Subcutaneous abdominal adipose tissue (tissue), 5 donors: ENCODE results near the gene IFITM10.

Experiments
- H3K27ac ChIP-seq: one replicate; pipeline ENCODE4 v1.7.0; 2013; ENCODE audit warnings: low read depth, mild to moderate bottlenecking, inconsistent platforms, low read length, moderate library complexity
- H3K27me3 ChIP-seq, 5 donors: one replicate each; pipeline ENCODE4 v1.7.0; 2013; ENCODE audit warnings: low read length in 5 of 5, inconsistent platforms in 1 of 5; ENCODE audit not compliant: control insufficient read depth in 5 of 5, insufficient read depth in 4 of 5
- H3K36me3 ChIP-seq, 5 donors: one replicate each; pipeline ENCODE4 v1.7.0; 2013; ENCODE audit warnings: low read length in 5 of 5; ENCODE audit not compliant: control insufficient read depth in 5 of 5, insufficient read depth in 5 of 5
- H3K4me1 ChIP-seq, 5 donors: one replicate each; pipeline ENCODE4 v1.7.0; 2013; ENCODE audit warnings: low read length in 5 of 5, mild to moderate bottlenecking in 3 of 5, moderate library complexity in 1 of 5; ENCODE audit not compliant: control insufficient read depth in 5 of 5, insufficient read depth in 5 of 5
- H3K4me3 ChIP-seq, 5 donors: one replicate each; pipeline ENCODE4 v1.7.0; 2013; ENCODE audit warnings: low read length in 5 of 5, low read depth in 1 of 5
- H3K9ac ChIP-seq, 5 donors: one replicate each; pipeline ENCODE4 v1.7.0; 2013; ENCODE audit warnings: low read length in 5 of 5, mild to moderate bottlenecking in 4 of 5, moderate library complexity in 3 of 5
- H3K9me3 ChIP-seq, 5 donors: one replicate each; pipeline ENCODE4 v1.7.0; 2013; ENCODE audit warnings: low read length in 5 of 5; ENCODE audit not compliant: control insufficient read depth in 5 of 5
- donor health status: healthy.
- donor health status: healthy.
- donor health status: healthy.
- donor health status: healthy.
- donor health status: healthy.

The IFITM10 gene

DNA sequence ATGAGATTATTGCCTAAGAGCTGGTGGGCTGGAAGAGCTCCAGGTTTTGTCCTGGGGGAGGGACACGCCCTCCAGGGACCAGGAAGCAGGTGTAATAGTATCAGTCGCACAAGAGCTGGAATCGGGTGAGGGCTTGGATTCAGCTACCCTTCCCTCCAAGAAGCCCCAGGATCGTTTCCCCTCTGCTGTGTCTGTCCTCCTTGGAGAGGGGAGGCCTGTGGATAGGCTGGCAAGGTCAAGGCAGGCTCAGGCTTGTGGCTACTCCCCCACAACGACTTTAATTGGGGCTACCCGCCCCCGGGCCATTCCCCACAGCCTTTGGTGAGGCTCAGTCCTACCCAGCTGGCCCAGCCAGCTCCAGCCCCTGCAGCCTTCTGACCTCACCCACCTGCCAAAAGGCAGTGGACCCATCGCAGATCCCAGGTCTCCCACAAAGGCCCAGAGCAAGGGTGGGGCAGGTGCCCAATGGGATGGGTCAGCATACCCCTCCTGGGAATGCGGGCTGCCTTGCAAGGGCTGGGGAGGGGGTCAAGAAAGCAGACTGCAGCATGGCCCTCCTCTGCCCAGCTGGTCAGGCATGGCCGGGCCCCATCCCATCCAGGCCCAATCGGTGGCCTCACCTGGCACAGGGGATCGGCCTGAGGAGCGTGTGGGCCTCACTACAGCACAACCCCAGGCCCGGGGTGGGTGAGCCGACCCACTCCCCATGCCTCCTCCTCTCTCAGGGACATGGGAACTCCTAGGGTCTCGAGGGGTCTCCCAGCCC is 12.3 kb upstream of the IFITM10 start:
- Histone ChIP-seq H3K9me3 (no peaks in the 10 kb centered on the region), H3K9ac (peak overlapping the region; percentile 56 to 88 (median 87)), H3K27ac (peak overlapping the region; percentile 90), H3K36me3 (peaks cover 0 to 29% (median 18%) of the 10 kb centered on the region in 5 donors), H3K27me3 (no peaks in the 10 kb centered on the region), H3K4me3 (peak overlapping the region; percentile 67 to 78 (median 72)), H3K4me1 (peaks cover 8 to 67% (median 60%) of the 10 kb centered on the region in 5 donors)

DNA sequence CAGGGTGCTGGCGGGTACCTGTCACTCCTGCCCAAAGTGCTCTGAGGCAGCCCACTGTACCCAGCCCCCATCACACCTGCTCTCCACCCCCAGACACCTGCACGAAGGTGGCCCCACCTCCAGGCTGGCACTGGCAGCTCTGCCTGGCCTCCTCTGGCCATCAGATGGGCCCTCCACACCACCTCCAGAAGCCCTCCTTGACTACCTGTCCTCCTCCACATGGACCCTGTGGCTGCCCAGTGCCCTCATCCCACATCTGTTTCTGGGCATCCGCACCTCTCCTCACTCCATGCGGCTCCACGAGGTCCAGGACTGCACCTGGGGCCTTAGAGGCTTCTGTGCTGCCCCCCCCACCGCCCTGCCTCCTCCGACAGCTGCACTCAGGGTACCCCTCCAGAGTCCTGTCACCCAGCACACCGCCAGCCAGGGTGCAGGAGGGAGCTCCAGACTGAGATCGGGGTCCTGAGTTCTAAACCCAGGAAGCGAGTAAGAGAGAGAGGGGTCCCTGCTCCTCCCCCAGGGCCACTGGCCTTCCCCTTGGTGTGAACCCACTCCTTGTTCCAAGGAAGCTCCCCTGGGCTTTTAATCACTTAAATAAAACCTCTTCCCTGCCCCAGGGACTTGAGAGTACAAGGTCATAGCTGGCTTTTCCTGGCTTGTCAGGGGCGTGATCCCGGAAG is 11.6 kb upstream of the IFITM10 start:
- peaks cover 8 to 74% (median 66%) of the 10 kb centered on the region in 5 donors for H3K4me1 ChIP-seq

DNA sequence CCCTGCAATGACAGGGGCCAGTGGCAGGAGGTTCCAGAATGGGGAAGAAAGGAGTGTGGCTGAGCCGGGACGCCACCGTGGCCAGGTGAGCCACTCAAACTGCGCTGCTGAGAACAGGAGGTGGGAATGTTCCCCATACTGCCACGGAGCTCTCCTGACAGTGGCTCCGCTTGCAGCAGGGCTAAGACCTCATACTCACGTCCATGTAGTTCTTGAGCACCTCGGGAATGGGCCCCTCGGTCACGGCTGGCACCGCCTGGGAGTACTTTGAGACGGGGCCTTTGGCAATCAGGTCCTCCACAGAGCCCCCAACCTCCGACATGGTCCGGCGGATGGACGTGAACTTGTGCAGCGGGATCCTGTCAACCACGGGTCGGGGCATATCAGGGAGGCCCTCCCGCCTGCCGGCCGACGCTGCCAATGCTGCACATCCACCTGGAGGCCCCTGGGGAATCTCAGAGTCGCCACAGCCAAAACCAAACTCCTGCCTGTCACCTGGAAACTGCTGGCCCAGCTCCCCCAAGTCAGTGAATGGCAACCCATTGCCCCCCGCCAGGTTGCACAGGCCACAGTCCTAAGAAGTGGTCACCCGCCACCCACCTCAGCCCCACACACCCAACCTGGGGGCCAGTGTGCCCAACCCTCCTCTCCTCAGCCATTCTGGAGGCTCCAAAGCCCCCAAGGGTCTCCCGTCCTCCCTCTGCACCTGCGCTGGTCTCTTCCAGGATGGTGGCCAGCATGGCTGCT is 10.9 kb upstream of the IFITM10 start:
- Histone ChIP-seq H3K27ac (peak overlapping the region; percentile 90), H3K27me3 (no peaks in the 10 kb centered on the region), H3K4me3 (peak overlapping the region in 4 of 5 donors; percentile 67 to 78 (median 72)), H3K9ac (peak overlapping the region in 4 of 5 donors; percentile 78 to 88 (median 87)), H3K36me3 (peaks cover 0 to 43% (median 31%) of the 10 kb centered on the region in 5 donors), H3K4me1 (peaks cover 8 to 81% (median 73%) of the 10 kb centered on the region in 5 donors), H3K9me3 (no peaks in the 10 kb centered on the region)

More for the DNA sequence above, 11.6 kb upstream of the IFITM10 start:
- Histone ChIP-seq H3K4me3 (peak overlapping the region; percentile 67 to 78 (median 72)), H3K36me3 (peaks cover 0 to 36% (median 25%) of the 10 kb centered on the region in 5 donors), H3K27ac (peak overlapping the region; percentile 90), H3K9ac (peak overlapping the region; percentile 56 to 88 (median 87)), H3K27me3 (no peaks in the 10 kb centered on the region), H3K9me3 (no peaks in the 10 kb centered on the region)

DNA sequence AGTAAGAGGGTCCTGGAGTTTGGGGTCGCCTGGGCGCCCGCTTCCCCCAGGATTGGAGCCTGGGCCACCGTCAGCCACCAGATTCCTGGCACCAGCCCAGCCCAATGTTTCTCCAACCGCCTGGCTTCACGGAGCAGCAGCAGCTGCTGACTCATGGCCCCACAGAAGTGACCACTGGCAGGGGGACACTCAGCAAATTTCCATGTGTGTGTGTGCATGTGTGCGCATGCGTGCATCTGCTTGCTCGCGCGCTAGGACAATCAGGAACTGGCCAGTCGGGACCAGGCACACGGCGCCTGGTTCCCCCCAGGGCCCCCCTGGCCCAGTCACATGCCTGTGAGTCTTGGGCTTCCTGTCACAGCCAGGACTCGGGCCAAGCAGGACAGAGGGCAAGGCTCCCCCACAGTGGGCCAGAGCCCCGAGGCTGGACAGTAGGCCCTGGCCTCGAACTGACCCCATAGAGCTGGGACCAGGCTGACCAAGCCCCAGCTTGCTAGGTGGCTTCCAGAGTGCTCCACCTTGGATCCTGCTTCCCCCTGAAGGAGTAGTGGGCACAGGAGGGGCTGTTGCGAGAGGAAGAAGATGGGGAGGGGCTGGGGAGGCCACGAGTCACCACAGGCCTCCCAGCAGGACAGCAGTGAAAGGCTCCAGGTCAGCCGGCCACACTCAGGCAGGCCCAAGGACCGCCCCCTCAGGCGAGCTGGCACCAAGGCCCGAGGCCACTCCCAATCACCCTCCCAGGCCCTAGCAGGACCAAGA is 10.1 kb upstream of the IFITM10 start:
- Histone ChIP-seq H3K27me3 (no peaks in the 10 kb centered on the region), H3K36me3 (peaks cover 0 to 51% (median 39%) of the 10 kb centered on the region in 5 donors), H3K27ac (peak overlapping the region; percentile 90), H3K4me3 (peak overlapping the region in 4 of 5 donors; percentile 22 to 78 (median 51)), H3K9ac (peak overlapping the region in 4 of 5 donors; percentile 78 to 88 (median 87)), H3K4me1 (peaks cover 8 to 88% (median 80%) of the 10 kb centered on the region in 5 donors), H3K9me3 (no peaks in the 10 kb centered on the region)

DNA sequence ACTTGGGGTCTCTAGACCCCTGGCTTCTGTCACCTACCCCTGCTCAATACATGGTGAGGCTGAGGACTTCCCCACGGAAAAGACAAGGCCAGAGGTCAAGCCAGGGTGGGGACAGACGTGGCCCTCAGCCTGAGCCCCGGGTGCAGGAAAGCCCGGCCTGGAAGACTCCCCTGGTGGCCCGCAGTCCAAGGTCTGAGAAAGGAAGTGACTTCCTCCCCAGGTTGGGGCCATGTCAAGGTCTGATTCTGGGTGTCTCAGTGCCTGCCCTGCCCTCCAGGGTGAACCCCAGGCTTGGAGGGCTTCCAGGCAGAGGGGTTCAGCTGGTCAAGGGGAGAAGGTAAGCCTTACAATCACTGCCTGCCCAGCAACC is 9.4 kb upstream of the IFITM10 start:
- peak overlapping the region; percentile 90 for H3K27ac ChIP-seq
- peak overlapping the region; percentile 16 to 78 (median 21) for H3K4me3 ChIP-seq
- no peaks in the 10 kb centered on the region for H3K9me3 ChIP-seq
- H3K27me3 ChIP-seq = no peaks in the 10 kb centered on the region
- peak overlapping the region in 3 of 5 donors; percentile 63 to 87 (median 69) for H3K9ac ChIP-seq
- H3K4me1 ChIP-seq = peaks cover 10 to 95% (median 85%) of the 10 kb centered on the region in 5 donors
- peaks cover 0 to 58% (median 46%) of the 10 kb centered on the region in 5 donors for H3K36me3 ChIP-seq

DNA sequence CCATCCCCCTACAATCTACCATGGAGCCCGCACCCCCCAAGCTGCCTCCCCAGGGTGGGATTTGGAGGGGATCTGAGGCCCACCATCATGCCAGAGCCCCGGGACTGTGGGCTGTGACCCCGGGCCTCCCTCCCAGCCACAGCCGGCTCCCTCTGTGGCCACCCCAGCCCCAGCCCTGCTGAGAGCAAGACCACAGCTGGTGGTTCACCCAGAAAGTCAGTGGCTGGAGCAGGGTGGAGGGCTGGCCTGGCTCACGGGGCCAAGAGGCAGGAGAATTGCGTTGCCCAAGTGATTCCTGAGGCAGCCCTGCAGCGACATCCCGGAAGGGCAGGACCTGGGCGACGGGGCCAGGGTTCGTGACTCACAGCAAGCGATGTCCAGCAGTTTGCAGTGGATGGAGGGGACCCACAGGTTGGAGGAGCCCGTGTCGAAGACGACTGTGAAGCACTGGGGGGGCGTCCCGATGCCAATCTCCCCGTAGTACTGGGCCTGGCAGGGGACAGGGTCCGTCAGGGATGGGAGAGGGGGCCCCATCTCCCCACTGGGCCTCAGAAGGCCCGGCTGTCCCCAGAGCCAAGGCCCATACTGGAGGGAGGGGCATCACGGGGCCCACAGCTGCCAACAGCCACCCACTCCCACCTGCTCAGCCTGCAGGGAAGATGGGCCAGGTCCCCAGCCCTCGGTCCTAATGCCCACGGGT is 8.9 kb upstream of the IFITM10 start:
- peak overlapping the region; percentile 90 for H3K27ac ChIP-seq
- peak overlapping the region in 3 of 5 donors; percentile 63 to 87 (median 69) for H3K9ac ChIP-seq
- H3K36me3 ChIP-seq = peaks cover 0 to 63% (median 51%) of the 10 kb centered on the region in 5 donors

DNA sequence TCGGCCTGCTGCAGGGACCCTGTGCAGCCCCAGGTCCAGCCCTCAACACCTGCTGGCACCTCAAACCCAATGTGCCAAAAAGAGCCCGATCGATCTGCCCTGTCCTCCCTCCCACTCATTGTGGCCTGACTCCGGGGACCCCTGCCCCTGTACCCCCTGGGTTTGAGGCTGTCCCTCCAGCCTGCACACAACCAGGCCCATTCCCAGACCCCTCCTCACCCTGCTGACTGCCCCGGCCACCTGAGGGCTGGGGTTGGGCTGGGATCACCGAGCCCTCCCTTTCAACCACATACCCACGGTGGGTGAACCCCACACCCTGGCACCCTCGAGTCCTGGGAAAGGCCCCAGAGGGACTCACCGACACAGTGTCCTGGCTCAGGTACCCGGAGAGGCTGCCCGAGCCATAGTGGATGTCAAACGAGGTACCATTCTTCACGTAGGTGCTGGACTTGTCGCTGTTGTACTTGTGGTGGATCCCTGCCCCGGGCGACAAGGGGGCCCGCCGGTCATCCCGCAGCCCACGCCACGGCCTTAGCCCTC is 8.3 kb upstream of the IFITM10 start:
- H3K36me3 ChIP-seq = peaks cover 0 to 69% (median 57%) of the 10 kb centered on the region in 5 donors
- peak overlapping the region; percentile 90 for H3K27ac ChIP-seq
- H3K4me1 ChIP-seq = peaks cover 10 to 90% (median 80%) of the 10 kb centered on the region in 5 donors
- peak overlapping the region in 1 of 5 donors; percentile 87 for H3K9ac ChIP-seq
- no peaks in the 10 kb centered on the region for H3K27me3 ChIP-seq
- no peak overlapping the region for H3K4me3 ChIP-seq
- no peaks in the 10 kb centered on the region for H3K9me3 ChIP-seq

More for the DNA sequence above, 8.9 kb upstream of the IFITM10 start:
- H3K9me3 ChIP-seq = no peaks in the 10 kb centered on the region
- H3K4me3 ChIP-seq = peak overlapping the region in 1 of 5 donors; percentile 78
- no peaks in the 10 kb centered on the region for H3K27me3 ChIP-seq
- peaks cover 10 to 94% (median 83%) of the 10 kb centered on the region in 5 donors for H3K4me1 ChIP-seq

DNA sequence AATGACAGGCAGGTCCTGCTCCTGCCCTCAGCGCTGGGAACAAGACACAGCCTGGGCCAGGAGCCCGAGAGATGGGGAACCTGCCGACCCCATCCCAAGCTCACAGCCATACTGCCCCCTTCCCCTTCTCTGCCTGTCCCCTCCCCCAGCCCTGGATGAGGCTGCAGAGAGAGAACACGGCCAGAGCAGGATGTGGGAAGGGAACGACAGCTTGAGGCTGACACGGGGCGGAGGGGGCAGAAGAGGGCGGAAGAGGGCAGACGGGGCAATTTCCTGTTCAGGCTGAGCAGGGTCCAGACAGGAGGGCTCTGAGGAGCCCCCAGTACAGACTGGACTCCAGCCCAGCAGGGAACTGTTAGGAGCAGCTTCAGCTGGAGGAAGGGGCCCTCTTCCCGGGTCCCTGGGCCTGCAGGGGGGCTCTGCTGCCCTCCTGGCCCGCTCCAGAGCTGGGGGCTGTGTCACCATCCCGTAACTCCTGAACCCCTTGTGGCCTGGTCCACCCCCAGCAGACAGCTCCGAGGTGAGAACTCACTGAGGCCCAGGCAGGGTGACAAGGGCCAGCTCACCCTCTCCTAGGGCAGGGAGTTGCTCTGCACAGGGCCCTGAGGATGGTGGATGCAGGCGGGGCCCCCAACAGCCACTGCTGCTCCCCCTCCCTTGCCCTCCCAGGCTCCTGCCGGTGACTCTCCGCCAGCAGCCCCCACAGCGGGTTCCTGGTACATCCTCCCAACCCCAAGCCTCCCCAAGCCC is 7.6 kb upstream of the IFITM10 start:
- Histone ChIP-seq H3K4me1 (peaks cover 10 to 84% (median 77%) of the 10 kb centered on the region in 5 donors), H3K27ac (no peak overlapping the region), H3K4me3 (peak overlapping the region in 1 of 5 donors; percentile 1), H3K36me3 (peaks cover 0 to 76% (median 63%) of the 10 kb centered on the region in 5 donors), H3K9ac (no peak overlapping the region), H3K27me3 (no peaks in the 10 kb centered on the region), H3K9me3 (no peaks in the 10 kb centered on the region)
